Mucosa of descending colon (tissue), 3 donors: ENCODE results near the gene CCDC85C. TPM values are rescaled to one million over a fixed set of nuclear protein-coding genes. Genes with fewer than 3 reads are reported as not detected.

Experiments used
- ATAC-seq: fragments of 200-7000 bp; cut with Tn5 transposase; one replicate; pipeline ENCODE4 v1.9.1; 2020; ENCODE audit warnings: mild to moderate bottlenecking, moderate library complexity
- DNase-seq, 3 donors: peaks; one replicate each; pipeline ENCODE4 v3.0.0-alpha.2; 2020
- H3K36me3 ChIP-seq: fragments of 200-600 bp; one replicate; pipeline ENCODE4 v1.8.0; 2021; ENCODE audit warnings: low read depth, mild to moderate bottlenecking
- H3K4me1 ChIP-seq: fragments of 200-600 bp; one replicate; pipeline ENCODE4 v1.8.0; 2021; ENCODE audit warnings: low read depth, mild to moderate bottlenecking
- H3K4me3 ChIP-seq: fragments of 200-600 bp; one replicate; pipeline ENCODE4 v1.8.0; 2021; ENCODE audit warnings: mild to moderate bottlenecking
- H3K9me3 ChIP-seq: fragments of 200-600 bp; one replicate; pipeline ENCODE4 v1.8.0; 2021; ENCODE audit warnings: mild to moderate bottlenecking
- CTCF ChIP-seq: fragments of 200-600 bp; IDR thresholded peaks from one replicate; pipeline ENCODE4 v1.8.0; 2022; ENCODE audit warnings: antibody characterized with exemption, mild to moderate bottlenecking
- intact Hi-C, 2 donors: fragments of 100-400 bp; cut with DNase I in 1 of 2; cut with micrococcal nuclease in 1 of 2; formaldehyde crosslinking; loops; one replicate each; pipeline versions ENCODE4 v1.11.0 to v1.11.1; 2022; cut with DNase I, micrococcal nuclease
- total RNA-seq, 3 donors: library from RNA; stranded (reverse); fragmentation: NEBNext Ultra II Directional in 2 of 3; extraction: Animal tissue kit (Norgen Biotek cat#: 25700) in 2 of 3; gene quantifications; one replicate each; pipeline versions ENCODE4 v1.2.1 to v1.2.4, GENCODE V29; 2021 to 2023
- donor health status: DM: no; HTN: no; CAD: no; lungs with moderate emphysema.
- donor health status: DM: no; HTN: no; CAD: no.
- donor health status: DM: no; HTN: yes; CAD: no.

The CCDC85C gene
- total RNA-seq, 3 donors from 2014 or later, result 66.2 to 102 (median 66.2) TPM

GRCh38 chr14:99532310-99532709 is 71.7 kb downstream of the CCDC85C start:
- no peak for ATAC-seq
- H3K36me3 ChIP-seq, result no peaks in the 10 kb centered on the region

GRCh38 chr14:99531251-99532096 is 72.5 kb downstream of the CCDC85C start:
- no peak for TF ChIP-seq CTCF
- DNase-seq (no peak), ATAC-seq (no peak)
- no peak overlapping the region for H3K4me3 ChIP-seq
- no peaks in the 10 kb centered on the region for H3K9me3 ChIP-seq
- intact Hi-C loops, result no loop called here
- H3K4me1 ChIP-seq, result no peaks in the 10 kb centered on the region
- no peaks in the 10 kb centered on the region for H3K36me3 ChIP-seq

More at GRCh38 chr14:99532310-99532709, 71.7 kb downstream of the CCDC85C start:
- Histone ChIP-seq H3K4me1 (no peaks in the 10 kb centered on the region), H3K4me3 (no peak overlapping the region), H3K9me3 (no peaks in the 10 kb centered on the region)
- no peak for TF ChIP-seq CTCF
- DNase-seq, result no peak
- intact Hi-C loops, result no loop called here

GRCh38 chr14:99530407-99531155 is 73.4 kb downstream of the CCDC85C start:
- DNase-seq (no peak), ATAC-seq (no peak)
- Histone ChIP-seq H3K36me3 (no peaks in the 10 kb centered on the region), H3K9me3 (no peaks in the 10 kb centered on the region), H3K4me1 (peaks cover 4% of the 10 kb centered on the region), H3K4me3 (no peak overlapping the region)
- no peak for TF ChIP-seq CTCF
- intact Hi-C loops, result no loop called here

GRCh38 chr14:99529899-99530298 is 74.1 kb downstream of the CCDC85C start:
- ATAC-seq, result no peak
- no peak overlapping the region for H3K4me3 ChIP-seq
- H3K36me3 ChIP-seq, result no peaks in the 10 kb centered on the region
- H3K9me3 ChIP-seq, result no peaks in the 10 kb centered on the region
- no peak for TF ChIP-seq CTCF
- intact Hi-C loops, result no loop called here
- H3K4me1 ChIP-seq, result peaks cover 9% of the 10 kb centered on the region
- no peak for DNase-seq

- ATAC-seq (no peak), DNase-seq (no peak)
- intact Hi-C loops, result no loop called here
- H3K4me1 ChIP-seq, result peaks cover 28% of the 10 kb centered on the region
- no peaks in the 10 kb centered on the region for H3K9me3 ChIP-seq
- no peak for TF ChIP-seq CTCF
- H3K4me3 ChIP-seq, result no peak overlapping the region
- no peaks in the 10 kb centered on the region for H3K36me3 ChIP-seq
These were observed 76.5 kb downstream of the CCDC85C start for GRCh38 chr14:99527427-99528076.
